CD4-positive, alpha-beta T cell treated with Interleukin-4 for 4 hours (primary cell): Measurements from ENCODE around the gene DAZAP2.
A peak's percentile ranks its signal among the peaks of the same experiment; 100 is the strongest.
"Not testable (repeated sequence)": the region's sequence is repeated elsewhere in the genome, so short reads cannot be mapped to it uniquely, and the experiment has no call there.

Source experiments
- DNase-seq: peaks from one replicate; pipeline ENCODE4 v3.0.0-alpha.2; 2020

The DAZAP2 gene

DNA sequence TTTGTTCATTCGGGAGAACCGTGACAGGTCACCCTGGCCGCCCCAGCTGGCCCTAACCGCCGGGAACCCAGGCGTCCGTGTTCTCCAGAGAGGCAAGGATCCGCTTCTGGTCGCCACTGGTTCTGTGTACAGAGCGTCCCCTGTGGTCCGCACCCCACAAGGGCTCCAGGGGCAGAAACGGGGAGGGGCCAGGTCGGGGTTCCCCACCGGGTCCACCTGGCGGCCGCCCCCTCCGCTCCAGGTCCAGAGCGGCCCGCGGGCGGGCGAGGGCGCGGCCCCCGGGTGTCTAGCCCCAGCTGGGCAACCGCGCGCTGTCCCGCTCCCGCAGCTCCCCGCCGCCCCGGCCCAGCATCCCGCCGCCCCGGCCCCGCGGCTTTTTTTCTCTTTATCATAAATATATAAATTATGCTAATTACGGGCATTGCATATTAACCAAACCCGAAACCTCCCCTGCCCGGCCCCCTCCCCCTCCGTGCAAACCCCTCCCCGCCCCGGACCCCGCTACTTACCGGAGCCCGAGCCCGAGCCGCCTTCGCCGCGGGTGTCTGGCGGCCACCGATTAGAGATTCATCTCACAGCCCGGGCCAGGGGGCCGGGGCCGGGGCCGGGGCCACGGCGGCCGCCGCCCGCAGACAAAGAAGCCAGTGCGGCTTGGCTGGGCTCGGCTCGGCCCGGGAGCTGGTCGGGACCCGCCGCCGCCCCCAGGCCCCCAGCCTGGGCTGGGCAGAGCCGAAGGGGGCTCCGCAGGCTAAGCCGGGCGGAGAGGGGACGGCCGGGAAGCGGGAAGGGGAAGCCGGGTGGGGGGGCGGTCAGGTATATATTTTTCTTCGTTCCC is 21.3 kb upstream of the DAZAP2 start:
- DNase-seq: peak; percentile 47

GRCh38 chr12:51217968-51218606 is 20.5 kb upstream of the DAZAP2 start, which contains the start of gene POU6F1:
Gene POU6F1 (minus strand): TSS chr12:51218062. CDS start chr12:51206836, 11,226 bp downstream.
- peak; percentile 74 for DNase-seq

DNA sequence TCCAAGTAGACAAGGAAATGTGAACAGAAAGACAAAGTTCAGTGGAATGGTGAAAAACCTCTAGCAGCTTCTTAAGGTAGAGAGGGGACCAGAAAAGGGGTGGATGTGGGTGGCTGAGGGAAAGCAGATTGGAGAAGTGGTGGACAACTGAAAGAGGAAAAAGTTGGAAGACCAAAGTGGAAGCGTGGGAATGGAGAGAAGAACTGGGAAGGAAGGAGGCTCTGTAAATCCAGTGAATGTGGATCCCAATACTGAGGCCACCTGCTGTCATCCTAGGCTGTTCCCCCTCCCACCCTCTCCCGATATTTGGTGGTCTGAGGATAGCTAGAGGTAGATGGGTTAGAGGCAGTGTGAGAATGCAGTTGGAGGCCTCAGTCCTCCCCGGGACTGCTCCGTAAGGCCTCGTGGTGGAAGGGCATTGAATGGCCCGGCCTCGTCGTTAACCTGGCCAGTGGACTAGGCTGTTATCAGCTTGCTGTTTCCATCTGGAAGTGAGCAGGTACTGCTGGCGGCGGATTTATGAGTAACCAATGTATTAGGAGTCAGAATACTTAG is 19.9 kb upstream of the DAZAP2 start:
- DNase-seq: no peak

DNA sequence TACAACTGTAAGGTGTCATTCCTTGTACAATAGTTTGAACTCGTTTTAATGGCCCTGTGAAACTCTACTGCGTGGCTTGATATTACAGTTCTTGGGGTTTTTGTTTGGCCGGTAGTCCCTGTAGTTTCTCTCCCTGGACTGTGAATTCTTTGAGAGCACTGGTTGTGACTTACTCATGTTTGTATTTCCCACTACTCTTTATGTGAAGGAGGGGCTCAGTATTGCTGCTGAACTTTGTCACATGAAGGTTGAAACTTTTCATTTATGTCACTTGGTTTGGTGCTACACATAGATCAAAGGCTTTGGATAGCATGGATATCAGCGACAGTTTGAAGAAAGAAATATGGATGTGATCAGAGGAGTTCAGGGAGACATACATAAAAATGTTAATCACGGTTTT is 19.3 kb upstream of the DAZAP2 start:
- no peak for DNase-seq

DNA sequence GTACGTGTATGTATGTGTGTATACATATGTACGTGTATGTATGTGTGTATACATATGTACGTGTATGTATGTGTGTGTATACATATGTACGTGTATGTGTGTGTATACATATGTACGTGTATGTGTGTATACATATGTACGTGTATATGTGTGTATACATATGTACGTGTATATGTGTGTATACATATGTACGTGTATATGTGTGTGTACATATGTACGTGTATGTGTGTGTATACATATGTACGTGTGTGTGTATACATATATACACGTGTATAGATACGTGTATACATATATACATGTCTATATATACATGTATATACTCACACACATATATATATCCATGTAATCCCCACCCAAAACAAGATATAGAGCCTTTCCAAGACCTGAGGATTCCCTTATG is 18.8 kb upstream of the DAZAP2 start:
- DNase-seq: not testable (repeated sequence)

DNA sequence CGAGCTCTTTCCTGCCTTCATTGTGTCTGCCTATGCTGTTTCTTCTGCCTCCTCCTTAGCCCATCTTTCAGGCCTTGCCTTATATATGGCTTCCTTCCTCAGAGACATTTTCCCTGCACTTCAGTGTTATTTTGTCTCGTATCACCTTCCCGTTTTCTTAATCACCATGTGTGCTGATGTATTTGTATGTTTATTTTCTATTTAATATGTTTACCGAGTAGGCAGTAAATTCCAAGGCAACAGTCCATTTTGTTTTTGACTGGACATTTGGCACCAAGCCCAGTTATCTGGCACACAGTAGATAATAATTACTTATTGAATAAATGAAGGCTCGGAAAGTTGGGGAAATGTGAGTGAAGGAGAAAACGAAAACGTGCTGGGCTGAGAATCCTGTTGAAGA is 16.2 kb upstream of the DAZAP2 start:
- no peak for DNase-seq

GRCh38 chr12:51224625-51225024 is 14.0 kb upstream of the DAZAP2 start:
- no peak for DNase-seq

DNA sequence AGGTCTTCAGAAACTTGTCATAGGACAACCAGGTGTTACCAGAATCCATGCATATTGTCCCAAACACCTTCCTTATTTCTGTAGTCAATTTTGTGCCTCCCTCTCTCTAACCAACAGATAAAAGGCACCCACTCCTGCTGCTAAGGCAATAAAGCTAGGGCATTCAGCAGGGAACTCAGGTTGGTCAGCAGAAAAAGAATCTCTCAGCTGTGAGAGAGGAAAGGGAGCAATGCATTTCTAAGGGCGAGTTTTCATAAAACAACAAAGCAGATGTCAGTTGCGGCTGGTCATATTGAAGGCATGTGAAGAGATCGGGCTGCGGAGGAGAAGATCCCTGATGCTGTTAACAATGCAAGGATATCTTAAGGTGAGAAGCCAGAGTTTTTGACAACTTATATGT is 13.4 kb upstream of the DAZAP2 start:
- no peak for DNase-seq

DNA sequence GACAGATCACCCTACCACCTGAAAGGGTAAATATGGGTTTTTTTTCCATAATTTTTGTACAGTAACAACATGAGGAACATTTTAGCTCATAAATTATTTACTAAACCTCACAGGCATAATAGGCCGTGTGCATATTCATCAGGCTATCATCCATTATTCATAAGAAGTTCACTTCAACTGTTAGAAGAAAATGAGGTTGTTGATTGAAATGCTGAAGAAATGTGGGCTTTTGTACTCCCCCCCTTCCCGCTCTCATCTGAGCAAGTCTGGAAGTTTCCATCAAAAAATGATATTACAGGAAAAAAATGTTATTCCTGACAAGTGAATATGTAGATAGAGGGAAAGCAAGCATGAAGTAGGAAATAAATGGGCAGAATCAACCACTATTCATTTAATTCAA is 12.9 kb upstream of the DAZAP2 start:
- no peak for DNase-seq

DNA sequence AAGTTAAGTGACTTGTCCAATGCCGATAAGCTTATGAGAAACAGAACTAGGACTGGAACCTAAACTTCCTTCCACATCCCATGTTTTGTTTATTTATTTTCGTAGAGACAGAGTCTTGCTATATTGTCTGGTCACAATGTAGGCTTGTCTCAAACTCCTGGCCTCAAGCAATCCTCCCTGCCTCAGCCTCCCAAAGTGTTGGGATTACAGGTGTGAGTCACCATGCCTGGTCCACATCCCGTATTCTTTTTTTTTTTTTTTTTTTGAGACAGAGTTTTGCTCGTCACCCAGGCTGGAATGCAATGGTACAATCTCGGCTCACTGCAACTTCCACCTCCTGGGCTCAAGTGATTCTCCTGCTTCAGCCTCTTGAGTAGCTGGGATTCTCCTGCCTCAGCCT is 11.5 kb upstream of the DAZAP2 start:
- DNase-seq: not testable (repeated sequence)

DNA sequence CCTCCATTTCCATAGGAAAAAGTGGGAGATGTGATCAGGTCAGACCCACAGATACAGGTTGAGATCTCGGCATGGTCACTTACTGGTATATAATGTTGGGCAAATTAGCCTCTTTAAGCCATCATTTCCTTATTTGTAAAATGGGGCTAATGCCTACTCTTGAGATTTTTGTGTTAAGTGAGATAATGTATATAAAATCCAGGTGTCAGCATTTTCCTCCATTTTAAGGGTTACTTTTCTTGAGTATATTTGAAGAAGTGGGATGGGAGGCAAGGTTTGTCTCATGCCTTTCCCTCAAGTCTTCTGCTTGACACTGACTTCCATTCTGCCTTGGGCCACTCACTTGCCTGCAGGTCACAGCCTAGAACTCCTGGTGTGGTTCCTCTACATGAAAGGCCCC is 10.7 kb upstream of the DAZAP2 start:
- DNase-seq: no peak

DNA sequence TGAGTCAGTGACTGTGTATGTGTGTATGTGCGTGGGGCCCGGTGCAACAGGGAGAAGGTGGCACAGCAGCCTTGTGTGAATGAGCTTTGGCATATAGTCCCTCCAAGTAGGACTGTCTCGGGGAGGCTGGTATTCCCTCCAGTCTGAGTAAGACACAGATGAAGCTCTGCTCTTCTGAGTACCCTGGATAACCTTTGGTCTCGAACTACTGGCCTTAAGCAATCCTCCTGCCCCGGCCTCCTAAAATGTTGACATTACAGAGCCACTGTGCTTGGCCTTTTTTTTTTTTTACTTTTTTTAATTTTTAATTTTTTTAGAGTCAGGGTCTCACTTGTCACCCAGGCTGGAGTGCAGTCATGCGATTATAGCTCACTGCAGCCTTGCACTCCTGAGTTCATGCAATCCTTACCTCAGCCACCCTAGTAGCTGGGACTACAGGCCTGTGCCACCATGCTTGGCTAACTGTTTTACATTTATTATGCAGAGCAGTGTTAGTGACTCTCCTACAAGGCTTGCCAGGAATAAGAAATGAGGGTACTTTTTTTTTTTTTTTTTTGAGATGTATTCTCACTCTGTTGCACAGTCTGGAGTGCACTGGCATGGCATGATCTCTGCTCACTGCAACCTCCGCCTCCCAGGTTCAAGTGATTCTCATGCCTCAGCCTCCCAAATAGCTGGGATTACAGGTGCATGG is 9.4 kb upstream of the DAZAP2 start:
- DNase-seq: no peak

DNA sequence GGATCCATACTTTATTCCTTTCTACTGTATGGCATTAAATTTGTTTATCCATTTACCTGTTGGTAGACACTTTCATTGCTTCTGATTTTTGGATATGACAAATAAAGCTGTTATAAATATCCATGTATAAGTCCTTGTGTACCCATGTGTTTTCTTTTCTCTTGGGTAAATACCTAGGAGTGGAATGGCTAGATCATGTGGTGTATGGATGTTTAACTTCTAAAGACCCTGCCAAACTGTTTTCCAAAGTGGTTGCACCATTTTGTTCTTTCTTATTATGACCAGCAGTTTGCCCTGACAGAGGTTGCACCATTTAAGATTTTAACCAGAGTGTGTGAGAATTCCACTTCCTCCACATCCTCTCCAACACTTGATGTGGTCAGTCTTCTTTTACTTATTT is 6.0 kb upstream of the DAZAP2 start:
- no peak for DNase-seq

DNA sequence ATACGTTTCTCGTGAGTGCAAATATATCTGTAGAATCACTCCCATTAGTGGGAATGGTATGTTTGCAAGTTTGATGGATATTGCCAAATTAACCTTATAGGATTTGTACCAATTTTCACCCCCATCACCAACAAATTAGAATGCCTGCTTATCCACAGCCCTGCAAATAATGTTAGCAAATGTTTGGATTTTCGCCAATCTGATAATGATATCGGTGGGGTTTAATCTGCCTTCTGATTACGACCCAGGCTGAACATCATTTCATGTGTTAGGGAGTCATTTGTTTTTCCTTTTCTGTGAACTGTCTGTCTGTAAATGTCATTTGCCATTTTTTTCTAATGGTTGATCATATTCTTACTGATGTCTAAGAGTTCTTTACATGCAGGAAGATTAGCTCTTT is 4.1 kb upstream of the DAZAP2 start:
- DNase-seq: no peak

GRCh38 chr12:51238037-51238509 is 553 bp upstream of the DAZAP2 start:
- peak; percentile 21 for DNase-seq

- DNase-seq: no peak
These were observed 2.3 kb downstream of the DAZAP2 start for GRCh38 chr12:51240971-51241370.

- DNase-seq: no peak
These were observed 3.5 kb downstream of the DAZAP2 start for GRCh38 chr12:51242120-51242519.

DNA sequence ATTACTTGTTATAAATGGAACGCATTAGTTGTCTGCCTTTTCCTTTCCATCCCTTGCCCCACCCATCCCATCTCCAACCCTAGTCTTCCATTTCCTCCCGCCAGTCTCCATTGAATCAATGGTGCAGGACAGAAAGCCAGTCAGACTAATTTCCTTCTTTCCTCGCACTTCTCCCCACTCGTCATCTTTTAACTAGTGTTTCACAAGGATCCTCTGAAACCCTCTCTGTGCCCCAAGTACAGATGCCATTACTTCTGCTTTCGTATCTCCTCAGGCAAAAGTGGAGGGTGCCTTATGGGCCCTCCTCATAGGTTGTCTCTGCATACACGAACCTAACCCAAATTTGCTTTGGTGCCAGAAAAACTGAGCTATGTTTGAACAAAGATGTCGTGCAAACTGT is 4.2 kb downstream of the DAZAP2 start:
- DNase-seq: no peak

DNA sequence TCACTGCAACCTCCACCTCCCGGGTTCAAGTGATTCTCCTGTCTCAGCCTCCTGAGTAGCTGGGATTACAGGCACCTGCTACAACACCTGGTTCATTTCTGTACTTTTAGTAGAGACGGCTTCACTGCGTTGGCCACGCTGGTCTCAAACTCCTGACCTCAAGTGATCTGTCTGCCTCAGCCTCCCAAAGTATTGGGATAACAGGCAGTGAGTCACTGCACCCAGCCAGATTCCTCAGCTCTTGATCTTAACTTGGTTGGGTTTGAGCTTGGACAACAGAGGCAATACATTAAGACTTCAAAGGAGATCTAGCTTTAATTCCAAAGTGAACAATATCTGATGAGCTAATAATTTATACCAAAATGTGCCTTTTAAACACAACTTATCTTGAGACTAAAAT is 5.6 kb downstream of the DAZAP2 start:
- DNase-seq: no peak

DNA sequence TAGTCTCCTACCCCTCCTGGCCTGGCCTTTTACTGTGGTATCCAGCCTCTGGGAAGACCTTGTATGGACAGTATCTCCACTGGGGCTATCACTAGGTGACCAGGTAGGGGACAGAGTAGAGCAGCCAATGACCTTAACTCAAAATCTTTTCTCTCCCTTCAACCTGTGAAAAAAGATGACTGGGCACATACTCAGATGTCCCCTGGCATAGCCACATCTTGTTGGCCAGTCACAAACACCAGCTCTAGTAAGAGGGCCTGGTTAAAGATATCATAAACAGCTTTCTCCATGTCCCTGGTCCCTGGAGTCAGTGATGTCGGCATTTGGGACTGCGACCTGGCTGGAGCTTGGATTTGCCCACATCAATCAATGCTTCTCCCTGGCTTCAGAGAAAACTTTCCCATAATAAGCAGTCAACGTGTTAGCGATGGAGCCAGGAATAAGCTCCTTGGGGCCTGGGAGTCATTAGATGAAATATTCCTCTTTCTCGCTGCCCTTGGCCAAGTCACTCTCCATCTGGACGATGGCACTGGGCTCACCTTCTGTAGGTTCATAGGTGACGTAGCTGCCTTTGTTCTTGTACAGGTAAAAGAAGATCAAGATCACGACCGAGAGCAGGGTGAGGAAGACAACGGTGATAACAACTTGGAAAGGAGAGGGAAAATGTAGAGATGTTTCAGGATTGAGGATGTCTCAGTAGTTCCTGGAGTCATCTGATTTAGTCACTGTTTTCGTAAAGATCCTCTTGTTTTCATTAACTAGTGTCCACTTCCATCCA is 7.0 kb downstream of the DAZAP2 start:
- DNase-seq: no peak

DNA sequence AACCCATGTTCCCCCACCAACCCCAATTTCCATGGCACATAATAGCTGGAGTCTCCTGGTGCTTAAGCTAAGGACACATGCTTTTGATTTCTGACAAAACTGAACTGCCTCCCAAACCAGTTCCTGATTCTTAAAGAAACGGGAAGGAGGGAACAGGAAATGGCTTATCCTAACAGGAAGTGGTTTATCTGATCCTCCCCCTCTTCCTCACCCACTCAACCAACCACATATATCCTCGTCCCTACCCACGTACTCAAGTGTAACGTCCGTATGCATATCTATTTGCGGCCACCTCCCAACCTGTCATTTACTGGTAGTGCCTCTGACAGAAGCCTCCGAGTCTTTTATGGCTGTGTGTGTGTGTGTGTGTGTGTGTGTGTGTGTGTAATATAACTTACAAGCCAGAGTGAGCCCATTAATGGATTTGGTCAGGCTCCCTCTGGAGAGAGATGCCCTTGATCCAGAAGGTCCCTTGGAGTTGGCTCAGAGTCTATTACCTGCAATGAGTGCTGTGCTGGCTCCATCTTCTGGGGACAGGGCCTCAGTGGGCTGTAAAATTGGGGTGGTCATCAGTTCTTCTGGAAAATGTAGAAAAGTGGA is 7.7 kb downstream of the DAZAP2 start:
- peak; percentile 49 for DNase-seq

DNA sequence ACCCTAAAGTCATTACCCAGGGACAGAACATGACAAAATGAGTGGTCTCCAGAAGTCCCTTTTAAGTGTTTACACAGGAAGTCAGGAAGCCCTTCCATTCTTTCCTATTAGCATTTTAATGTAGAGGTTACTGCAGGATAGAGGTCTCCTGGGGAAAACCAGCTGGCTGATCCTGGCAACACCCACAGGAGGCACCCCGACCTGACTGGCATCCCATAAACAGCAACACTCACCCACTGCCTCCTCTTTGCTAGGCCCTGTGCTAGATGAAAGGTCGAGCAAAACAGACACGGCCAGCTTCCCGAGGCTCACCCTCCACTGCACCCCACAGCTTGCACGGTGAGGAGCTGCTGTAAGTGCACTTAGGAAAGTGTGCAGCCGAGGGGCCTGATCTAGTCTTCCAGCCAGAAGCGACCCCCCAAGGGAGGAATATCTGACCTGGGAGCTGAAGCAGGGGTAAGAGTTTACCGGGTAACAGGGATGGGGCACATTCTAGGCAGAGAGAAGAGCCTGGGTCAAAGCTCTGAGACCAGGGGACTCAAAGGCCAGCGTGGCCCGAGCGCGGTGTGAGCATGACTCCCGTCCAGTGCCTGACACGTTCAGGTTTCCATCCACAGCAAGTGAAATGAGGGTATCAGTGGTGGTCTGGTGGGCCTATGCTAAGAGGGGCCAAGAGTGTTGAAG is 9.0 kb downstream of the DAZAP2 start:
- DNase-seq: no peak
